GM20000 (cell line): ENCODE results near the gene MAFG.

Source experiments
- DNase-seq: peaks from one replicate; pipeline ENCODE4 v3.0.0; 2012; ENCODE audit warnings: low spot score
- TF ChIP-seq, protein P1 (sequence below): IDR thresholded peaks from 2 replicates; pipeline ENCODE4 v1.5.1; 2012; ENCODE audit warnings: mild to moderate bottlenecking, control low read depth; ENCODE audit errors: extremely low read depth, missing control alignments

Gene MAFG

GRCh38 chr17:81960130-81960958 is 32.8 kb upstream of the MAFG start:
- no peak for DNase-seq

GRCh38 chr17:81959362-81960129 is 32.0 kb upstream of the MAFG start:
- DNase-seq, result peak; percentile 96
- TF ChIP-seq, protein P1, sequence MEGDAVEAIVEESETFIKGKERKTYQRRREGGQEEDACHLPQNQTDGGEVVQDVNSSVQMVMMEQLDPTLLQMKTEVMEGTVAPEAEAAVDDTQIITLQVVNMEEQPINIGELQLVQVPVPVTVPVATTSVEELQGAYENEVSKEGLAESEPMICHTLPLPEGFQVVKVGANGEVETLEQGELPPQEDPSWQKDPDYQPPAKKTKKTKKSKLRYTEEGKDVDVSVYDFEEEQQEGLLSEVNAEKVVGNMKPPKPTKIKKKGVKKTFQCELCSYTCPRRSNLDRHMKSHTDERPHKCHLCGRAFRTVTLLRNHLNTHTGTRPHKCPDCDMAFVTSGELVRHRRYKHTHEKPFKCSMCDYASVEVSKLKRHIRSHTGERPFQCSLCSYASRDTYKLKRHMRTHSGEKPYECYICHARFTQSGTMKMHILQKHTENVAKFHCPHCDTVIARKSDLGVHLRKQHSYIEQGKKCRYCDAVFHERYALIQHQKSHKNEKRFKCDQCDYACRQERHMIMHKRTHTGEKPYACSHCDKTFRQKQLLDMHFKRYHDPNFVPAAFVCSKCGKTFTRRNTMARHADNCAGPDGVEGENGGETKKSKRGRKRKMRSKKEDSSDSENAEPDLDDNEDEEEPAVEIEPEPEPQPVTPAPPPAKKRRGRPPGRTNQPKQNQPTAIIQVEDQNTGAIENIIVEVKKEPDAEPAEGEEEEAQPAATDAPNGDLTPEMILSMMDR, result peak; percentile 100

More at GRCh38 chr17:81960130-81960958, 32.8 kb upstream of the MAFG start:
- TF ChIP-seq, protein P1, result no peak

- TF ChIP-seq, protein P1, result no peak
These were observed 31.3 kb upstream of the MAFG start for GRCh38 chr17:81958633-81959342.

DNA sequence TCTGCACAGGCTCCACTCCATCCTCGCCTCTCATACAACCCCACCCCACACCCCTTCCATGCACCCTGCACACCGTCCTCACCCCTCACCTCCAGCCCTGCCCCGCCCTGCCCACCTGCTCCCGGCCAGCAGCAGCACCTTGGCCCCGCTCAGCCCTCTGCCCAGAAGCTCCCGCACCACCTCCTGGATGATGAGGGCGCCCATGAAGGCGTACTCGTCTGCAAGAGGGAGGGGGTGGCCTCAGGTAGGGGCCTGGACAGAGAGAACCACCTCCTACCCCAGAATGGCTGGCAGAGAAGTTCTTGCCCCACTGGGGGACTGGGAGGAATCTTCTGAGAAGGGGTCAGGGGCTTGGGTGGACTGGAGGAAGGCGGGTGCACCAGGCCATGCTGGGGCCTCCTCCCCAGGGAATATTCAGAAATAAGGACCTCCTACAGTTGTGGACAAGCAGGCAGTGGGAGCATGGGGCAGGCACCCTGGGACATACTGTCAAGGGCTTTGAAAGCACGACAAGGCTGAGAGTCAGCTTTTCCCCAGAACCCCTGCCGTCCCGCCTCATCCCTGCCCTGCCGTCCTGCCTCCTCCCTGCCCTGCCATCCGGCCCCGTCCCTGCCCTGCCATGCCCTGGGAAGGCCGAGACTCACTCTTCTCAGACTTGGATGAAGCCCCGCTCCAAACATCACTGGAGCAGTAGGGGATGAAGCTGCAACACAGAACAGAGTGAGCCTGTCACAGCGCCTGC is 30.3 kb upstream of the MAFG start:
- DNase-seq, result no peak
- TF ChIP-seq, protein P1, result no peak

More at GRCh38 chr17:81958633-81959342, 31.3 kb upstream of the MAFG start:
- DNase-seq, result no peak

DNA sequence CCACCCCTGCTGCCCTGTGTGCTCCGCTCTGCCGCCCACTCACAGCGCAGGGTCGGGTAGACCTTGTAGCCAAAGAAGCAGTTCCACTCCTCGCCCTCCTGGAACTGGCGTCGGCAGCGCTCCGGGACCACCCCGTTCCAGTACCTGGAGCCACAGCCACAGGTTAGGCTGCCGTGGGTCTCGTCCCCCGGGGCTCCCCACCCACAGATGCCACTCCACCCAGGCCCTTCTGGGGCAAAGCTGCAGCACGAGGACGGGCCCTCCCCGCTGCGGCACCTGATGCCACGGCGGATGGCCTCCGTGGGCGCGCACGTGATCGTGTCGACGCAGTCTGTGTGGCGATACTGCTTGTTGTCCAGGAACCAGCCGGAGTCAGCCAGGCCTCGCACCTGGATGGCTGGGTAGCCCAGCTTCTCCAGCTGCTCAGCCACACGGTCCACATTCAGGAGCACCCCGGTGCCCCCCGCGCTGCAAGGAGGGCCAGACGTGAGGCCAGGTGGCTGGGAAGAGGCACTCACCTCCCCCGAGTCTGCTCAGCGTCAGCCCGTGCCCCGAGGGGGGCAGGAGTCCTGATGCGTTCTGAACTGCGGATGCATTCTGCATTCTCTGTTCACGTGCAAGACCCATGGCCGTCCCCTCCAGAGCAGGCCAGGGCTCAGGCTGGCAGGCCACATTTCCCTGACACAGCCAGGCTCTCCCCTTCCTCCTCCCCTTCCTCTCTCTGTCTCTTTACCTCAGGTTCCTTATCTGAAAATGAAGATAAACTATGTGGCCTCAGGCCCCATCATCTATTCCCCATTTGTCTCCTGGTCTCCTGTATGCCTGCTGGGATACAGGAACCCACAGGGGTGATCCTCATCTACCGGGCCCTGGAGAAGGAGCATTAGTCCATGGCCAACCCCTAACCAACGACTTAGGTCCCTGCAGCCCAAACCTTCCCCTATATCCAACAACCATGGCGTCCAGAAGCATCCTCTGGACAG is 29.4 kb upstream of the MAFG start:
- no peak for DNase-seq
- TF ChIP-seq, protein P1, result no peak
